ENCODE results near the gene TRPM8.

TRPM8 gene

GRCh38 chr2:234031207-234031606, 114.0 kb downstream of the TRPM8 start:
- TF ChIP-seq EZH2 (IDR thresholded peaks at IDR 0.05; ENCODE audit: borderline replicate concordance, low read length) (no peak), CTCF (IDR thresholded peaks at IDR 0.05; ENCODE audit: low read length) (no peak)
- Histone ChIP-seq H3K4me2 (ENCODE audit: low read length) (no peak overlapping the region), H3K9ac (ENCODE audit: low read length) (no peak overlapping the region), H2AFZ (ENCODE audit: low read length) (no peak overlapping the region), H3K36me3 (ENCODE audit: insufficient read depth, low read length) (no peaks in the 10 kb centered on the region), H3F3A (ENCODE audit: insufficient read depth, low read length) (no peaks in the 10 kb centered on the region), H4K20me1 (ENCODE audit: insufficient read depth, low read length) (no peaks in the 10 kb centered on the region), H3K4me3 (ENCODE audit: low read depth, low read length, poor library complexity, severe bottlenecking) (no peak overlapping the region), H3K27me3 (ENCODE audit: insufficient read depth, low read length) (peaks cover 5% of the 10 kb centered on the region; the same call in 1 of the 2 replicates), H3K4me1 (ENCODE audit: insufficient read depth, low read length, severe bottlenecking) (no peaks in the 10 kb centered on the region), H3K9me3 (ENCODE audit: low read length) (0 out of 2 replicates have a peak, but pooled peaks cover 3% of the 10 kb centered on the region), H3K9me2 (ENCODE audit: low read depth, low read length) (no peaks in the 10 kb centered on the region), H3K79me2 (ENCODE audit: insufficient read depth, low read length) (no peaks in the 10 kb centered on the region), H3K27ac (ENCODE audit: low read depth, low read length, poor library complexity, severe bottlenecking) (no peak overlapping the region)

GRCh38 chr2:234032279-234032856, 115.2 kb downstream of the TRPM8 start:
- Histone ChIP-seq H3K27ac (ENCODE audit: low read depth, low read length, poor library complexity, severe bottlenecking) (no peak overlapping the region), H3K36me3 (ENCODE audit: insufficient read depth, low read length) (no peaks in the 10 kb centered on the region), H3K4me3 (ENCODE audit: low read depth, low read length, poor library complexity, severe bottlenecking) (no peak overlapping the region), H3F3A (ENCODE audit: insufficient read depth, low read length) (no peaks in the 10 kb centered on the region), H3K9ac (ENCODE audit: low read length) (no peak overlapping the region), H3K9me2 (ENCODE audit: low read depth, low read length) (no peaks in the 10 kb centered on the region), H3K9me3 (ENCODE audit: low read length) (0 out of 2 replicates have a peak, but pooled peaks cover 3% of the 10 kb centered on the region), H4K20me1 (ENCODE audit: insufficient read depth, low read length) (no peaks in the 10 kb centered on the region), H2AFZ (ENCODE audit: low read length) (no peak overlapping the region), H3K27me3 (ENCODE audit: insufficient read depth, low read length) (no peaks in the 10 kb centered on the region), H3K4me2 (ENCODE audit: low read length) (no peak overlapping the region), H3K4me1 (ENCODE audit: insufficient read depth, low read length, severe bottlenecking) (no peaks in the 10 kb centered on the region), H3K79me2 (ENCODE audit: insufficient read depth, low read length) (no peaks in the 10 kb centered on the region)
- TF ChIP-seq EZH2 (IDR thresholded peaks at IDR 0.05; ENCODE audit: borderline replicate concordance, low read length) (no peak), CTCF (IDR thresholded peaks at IDR 0.05; ENCODE audit: low read length) (no peak)

DNA sequence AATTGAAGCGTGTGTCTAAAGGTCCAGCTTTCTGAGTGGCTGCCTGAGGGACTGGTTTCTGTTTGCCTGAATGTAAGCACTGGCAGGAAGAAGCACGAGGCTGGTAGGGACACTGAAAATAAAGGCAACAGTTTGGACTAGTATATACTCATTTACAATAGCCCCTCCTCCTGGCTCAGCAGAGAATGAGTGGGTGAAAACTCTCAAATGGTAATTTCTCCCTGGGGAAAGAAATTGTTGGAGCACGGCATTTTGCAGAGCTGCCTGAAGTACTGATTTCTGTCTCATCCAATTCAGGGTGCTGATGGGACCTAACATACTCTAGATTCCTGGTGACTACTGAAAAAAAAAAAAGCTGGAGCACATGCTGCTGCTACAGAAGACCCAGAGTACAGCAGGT, 116.0 kb downstream of the TRPM8 start:
- no peak overlapping the region for H3K4me3 ChIP-seq (ENCODE audit: low read depth, low read length, poor library complexity, severe bottlenecking)
- H3K9me2 ChIP-seq (ENCODE audit: low read depth, low read length): no peaks in the 10 kb centered on the region
- H3K9me3 ChIP-seq (ENCODE audit: low read length): 0 out of 2 replicates have a peak, but pooled peaks cover 3% of the 10 kb centered on the region
- no peaks in the 10 kb centered on the region for H3K79me2 ChIP-seq (ENCODE audit: insufficient read depth, low read length)
- H3K36me3 ChIP-seq (ENCODE audit: insufficient read depth, low read length): no peaks in the 10 kb centered on the region
- no peaks in the 10 kb centered on the region for H3K27me3 ChIP-seq (ENCODE audit: insufficient read depth, low read length)
- no peaks in the 10 kb centered on the region for H3K4me1 ChIP-seq (ENCODE audit: insufficient read depth, low read length, severe bottlenecking)
- H3K9ac ChIP-seq (ENCODE audit: low read length): no peak overlapping the region
- H3F3A ChIP-seq (ENCODE audit: insufficient read depth, low read length): no peaks in the 10 kb centered on the region
- H3K4me2 ChIP-seq (ENCODE audit: low read length): no peak overlapping the region
- no peaks in the 10 kb centered on the region for H4K20me1 ChIP-seq (ENCODE audit: insufficient read depth, low read length)
- H2AFZ ChIP-seq (ENCODE audit: low read length): no peak overlapping the region
- no peak overlapping the region for H3K27ac ChIP-seq (ENCODE audit: low read depth, low read length, poor library complexity, severe bottlenecking)
- TF ChIP-seq CTCF (IDR thresholded peaks at IDR 0.05; ENCODE audit: low read length): no peak
- no peak for TF ChIP-seq EZH2 (IDR thresholded peaks at IDR 0.05; ENCODE audit: borderline replicate concordance, low read length)
